HL-60 (cell line): Measurements from ENCODE around the gene PTPN22.

Source experiments
- DNase-seq, 2 experiments: peaks; one replicate each; pipeline ENCODE4 v3.0.0-alpha.2; 2010 to 2020; ENCODE audit warnings: low read depth in 1 of 2, low spot score in 1 of 2
- H3K27ac ChIP-seq: fragments of 250-450 bp; sonication (Bioruptor Pico); replicated peaks from 2 replicates; pipeline ENCODE4 v1.5.1; 2020; ENCODE audit warnings: mild to moderate bottlenecking, moderate library complexity
- H3K27me3 ChIP-seq: fragments of 250-450 bp; sonication (Bioruptor Pico); 2 replicates; pipeline ENCODE4 v1.5.1; 2021; ENCODE audit warnings: mild to moderate bottlenecking, moderate library complexity; ENCODE audit not compliant: insufficient read depth, poor library complexity, severe bottlenecking
- H3K4me3 ChIP-seq: replicated peaks from 2 replicates; pipeline ENCODE4 v1.5.1; 2011; ENCODE audit warnings: mild to moderate bottlenecking, control low read depth, low read length; ENCODE audit not compliant: insufficient read depth
- GABPA ChIP-seq: IDR thresholded peaks from 2 replicates; pipeline ENCODE4 v1.6.1; 2012; ENCODE audit warnings: low read depth
- POLR2AphosphoS5 ChIP-seq: IDR thresholded peaks from 2 replicates; pipeline ENCODE4 v1.6.1; 2012; ENCODE audit warnings: low read depth
- SPI1 ChIP-seq: IDR thresholded peaks from 2 replicates; pipeline ENCODE4 v1.6.1; 2012; ENCODE audit warnings: low read depth, mild to moderate bottlenecking, borderline replicate concordance
- TF ChIP-seq, protein P1 (sequence below): IDR thresholded peaks from one replicate; pipeline ENCODE4 v1.5.1; 2011; ENCODE audit warnings: low read length, control low read depth, inconsistent platforms; ENCODE audit not compliant: insufficient read depth
- TF ChIP-seq, protein P2 (sequence below): IDR thresholded peaks from 2 replicates; pipeline ENCODE4 v1.6.1; 2012; ENCODE audit warnings: low read depth; ENCODE audit not compliant: insufficient replicate concordance

Gene PTPN22

DNA sequence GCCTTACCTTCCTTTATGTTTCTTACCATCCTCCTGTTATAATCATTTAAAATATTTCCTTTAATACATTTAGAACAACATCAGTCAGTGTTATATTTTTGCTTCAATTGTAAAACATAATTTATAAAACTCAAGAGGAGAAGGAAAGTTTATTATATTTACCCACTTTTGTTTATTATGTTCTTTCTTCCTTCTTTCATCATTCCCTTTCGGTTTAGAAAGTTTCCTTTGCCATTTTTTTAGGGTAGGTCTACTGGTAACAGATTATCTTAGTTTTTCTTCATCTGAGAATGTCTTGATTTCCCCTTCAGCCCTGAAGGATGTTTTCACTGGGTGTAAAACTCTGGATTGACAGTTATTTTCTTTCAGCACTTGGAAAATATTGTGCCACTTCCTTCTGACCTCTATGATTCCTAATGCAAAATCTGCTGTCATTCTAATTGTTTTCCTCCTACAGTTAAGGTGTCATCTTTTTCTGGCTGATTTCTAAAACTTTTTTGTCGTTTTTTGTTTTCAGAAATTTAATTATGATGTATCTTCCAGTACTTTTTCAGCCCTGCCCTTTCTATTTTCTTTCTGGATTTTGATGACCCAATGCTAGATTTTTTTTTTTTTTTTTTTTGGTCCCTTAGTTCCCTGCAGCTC, 25.0 kb downstream of the PTPN22 start:
- no peak for DNase-seq
- Histone ChIP-seq H3K27me3 (no peaks in the 10 kb centered on the region), H3K4me3 (no peak overlapping the region), H3K27ac (no peak overlapping the region)
- TF ChIP-seq, protein P1, sequence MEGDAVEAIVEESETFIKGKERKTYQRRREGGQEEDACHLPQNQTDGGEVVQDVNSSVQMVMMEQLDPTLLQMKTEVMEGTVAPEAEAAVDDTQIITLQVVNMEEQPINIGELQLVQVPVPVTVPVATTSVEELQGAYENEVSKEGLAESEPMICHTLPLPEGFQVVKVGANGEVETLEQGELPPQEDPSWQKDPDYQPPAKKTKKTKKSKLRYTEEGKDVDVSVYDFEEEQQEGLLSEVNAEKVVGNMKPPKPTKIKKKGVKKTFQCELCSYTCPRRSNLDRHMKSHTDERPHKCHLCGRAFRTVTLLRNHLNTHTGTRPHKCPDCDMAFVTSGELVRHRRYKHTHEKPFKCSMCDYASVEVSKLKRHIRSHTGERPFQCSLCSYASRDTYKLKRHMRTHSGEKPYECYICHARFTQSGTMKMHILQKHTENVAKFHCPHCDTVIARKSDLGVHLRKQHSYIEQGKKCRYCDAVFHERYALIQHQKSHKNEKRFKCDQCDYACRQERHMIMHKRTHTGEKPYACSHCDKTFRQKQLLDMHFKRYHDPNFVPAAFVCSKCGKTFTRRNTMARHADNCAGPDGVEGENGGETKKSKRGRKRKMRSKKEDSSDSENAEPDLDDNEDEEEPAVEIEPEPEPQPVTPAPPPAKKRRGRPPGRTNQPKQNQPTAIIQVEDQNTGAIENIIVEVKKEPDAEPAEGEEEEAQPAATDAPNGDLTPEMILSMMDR, result no peak
- TF ChIP-seq SPI1 (no peak), POLR2AphosphoS5 (no peak), GABPA (no peak)
- TF ChIP-seq, protein P2, sequence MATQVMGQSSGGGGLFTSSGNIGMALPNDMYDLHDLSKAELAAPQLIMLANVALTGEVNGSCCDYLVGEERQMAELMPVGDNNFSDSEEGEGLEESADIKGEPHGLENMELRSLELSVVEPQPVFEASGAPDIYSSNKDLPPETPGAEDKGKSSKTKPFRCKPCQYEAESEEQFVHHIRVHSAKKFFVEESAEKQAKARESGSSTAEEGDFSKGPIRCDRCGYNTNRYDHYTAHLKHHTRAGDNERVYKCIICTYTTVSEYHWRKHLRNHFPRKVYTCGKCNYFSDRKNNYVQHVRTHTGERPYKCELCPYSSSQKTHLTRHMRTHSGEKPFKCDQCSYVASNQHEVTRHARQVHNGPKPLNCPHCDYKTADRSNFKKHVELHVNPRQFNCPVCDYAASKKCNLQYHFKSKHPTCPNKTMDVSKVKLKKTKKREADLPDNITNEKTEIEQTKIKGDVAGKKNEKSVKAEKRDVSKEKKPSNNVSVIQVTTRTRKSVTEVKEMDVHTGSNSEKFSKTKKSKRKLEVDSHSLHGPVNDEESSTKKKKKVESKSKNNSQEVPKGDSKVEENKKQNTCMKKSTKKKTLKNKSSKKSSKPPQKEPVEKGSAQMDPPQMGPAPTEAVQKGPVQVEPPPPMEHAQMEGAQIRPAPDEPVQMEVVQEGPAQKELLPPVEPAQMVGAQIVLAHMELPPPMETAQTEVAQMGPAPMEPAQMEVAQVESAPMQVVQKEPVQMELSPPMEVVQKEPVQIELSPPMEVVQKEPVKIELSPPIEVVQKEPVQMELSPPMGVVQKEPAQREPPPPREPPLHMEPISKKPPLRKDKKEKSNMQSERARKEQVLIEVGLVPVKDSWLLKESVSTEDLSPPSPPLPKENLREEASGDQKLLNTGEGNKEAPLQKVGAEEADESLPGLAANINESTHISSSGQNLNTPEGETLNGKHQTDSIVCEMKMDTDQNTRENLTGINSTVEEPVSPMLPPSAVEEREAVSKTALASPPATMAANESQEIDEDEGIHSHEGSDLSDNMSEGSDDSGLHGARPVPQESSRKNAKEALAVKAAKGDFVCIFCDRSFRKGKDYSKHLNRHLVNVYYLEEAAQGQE, result no peak

DNA sequence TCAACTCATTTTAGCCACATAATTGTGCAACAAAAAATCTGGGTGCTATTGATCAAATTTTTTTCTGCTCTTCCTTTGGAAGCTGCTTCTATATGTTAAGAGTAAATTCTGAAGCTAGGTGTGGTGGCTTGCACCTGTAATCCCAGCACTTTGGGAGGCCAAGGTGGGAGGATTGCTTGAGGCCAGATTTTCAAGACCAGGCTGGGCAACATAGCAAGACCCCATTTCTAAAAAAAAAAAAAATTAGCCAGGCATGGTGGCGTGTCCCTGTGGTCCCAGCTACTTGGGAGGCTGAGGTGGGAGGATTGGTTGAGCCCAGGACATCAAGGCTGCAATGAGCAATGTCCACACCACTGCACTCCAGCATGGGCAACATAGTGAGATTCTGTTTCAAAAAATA, 35.0 kb downstream of the PTPN22 start:
- Histone ChIP-seq H3K27ac (no peak overlapping the region), H3K27me3 (no peaks in the 10 kb centered on the region), H3K4me3 (no peak overlapping the region)
- TF ChIP-seq GABPA (no peak), POLR2AphosphoS5 (no peak), SPI1 (no peak)
- TF ChIP-seq, protein P1, result no peak
- TF ChIP-seq, protein P2, result no peak
- DNase-seq, result no peak

DNA sequence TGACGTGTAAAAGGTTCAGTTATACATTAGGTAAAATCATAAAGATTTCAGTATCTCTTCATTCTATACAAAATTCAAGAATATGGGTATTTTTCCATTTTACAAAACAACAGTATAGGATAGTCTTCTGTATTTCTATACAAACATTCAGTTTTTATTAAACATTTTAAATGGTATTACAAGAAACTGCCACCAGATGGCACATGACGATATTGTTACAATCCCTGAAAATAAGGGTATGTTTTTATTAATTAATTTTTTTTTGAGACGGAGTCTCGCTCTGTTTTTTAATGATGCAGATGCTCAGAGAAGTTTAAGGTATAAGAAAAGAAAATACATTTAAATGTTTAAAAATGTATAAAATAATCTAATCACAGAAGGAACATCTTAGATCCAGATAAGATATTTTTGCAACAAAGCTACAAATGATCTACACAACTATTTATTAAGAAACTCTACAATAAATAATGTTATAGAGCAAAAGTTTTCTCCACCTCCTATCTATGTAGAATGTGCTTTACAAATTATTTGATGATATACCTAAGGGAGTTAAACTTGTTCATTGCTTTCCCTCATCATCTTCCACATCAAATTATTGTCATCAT, 35.7 kb downstream of the PTPN22 start:
- peak in 1 of 2 experiments; percentile 28 for DNase-seq
- Histone ChIP-seq H3K4me3 (no peak overlapping the region), H3K27ac (no peak overlapping the region), H3K27me3 (no peaks in the 10 kb centered on the region)
- TF ChIP-seq, protein P2, result no peak
- TF ChIP-seq, protein P1, result peak; percentile 6
- no peak for TF ChIP-seq POLR2AphosphoS5
